Thyroid gland (tissue), 4 donors: Measurements from ENCODE around the gene ATF1. TPM values are rescaled to one million over a fixed set of nuclear protein-coding genes. Genes with fewer than 3 reads are reported as not detected.
"Not testable (repeated sequence)": the region's sequence is repeated elsewhere in the genome, so short reads cannot be mapped to it uniquely, and the experiment has no call there.

ENCODE experiments used
- DNase-seq, 2 donors: peaks; one replicate each; pipeline ENCODE4 v3.0.0-alpha.2; 2019
- H3K27ac ChIP-seq, 3 donors: fragments of 200-600 bp; sonication (generic); 1 replicate in 2 of 3; 2 replicates in 1 of 3; pipeline ENCODE4 v1.5.1; 2016 to 2019; ENCODE audit warnings: mild to moderate bottlenecking in 1 of 3, moderate library complexity in 1 of 3
- H3K27me3 ChIP-seq: fragments of 200-600 bp; sonication (generic); one replicate; pipeline ENCODE4 v1.5.1; 2019
- H3K36me3 ChIP-seq, 2 donors: fragments of 200-600 bp; sonication (generic); one replicate each; pipeline ENCODE4 v1.5.1; 2016 to 2019
- H3K4me1 ChIP-seq, 2 donors: fragments of 200-600 bp; sonication (generic); one replicate each; pipeline ENCODE4 v1.5.1; 2017 to 2019
- H3K4me3 ChIP-seq, 3 donors: fragments of 200-600 bp; sonication (generic); replicated peaks in 1 of 3; 1 replicate in 2 of 3; 2 replicates in 1 of 3; pipeline ENCODE4 v1.5.1; 2016; ENCODE audit warnings: mild to moderate bottlenecking in 1 of 3
- H3K9me3 ChIP-seq: fragments of 200-600 bp; sonication (generic); one replicate; pipeline ENCODE4 v1.5.1; 2017
- CTCF ChIP-seq, 6 experiments: fragments of 200-600 bp in 3 of 6; fragments of 450-650 bp in 3 of 6; sonication (generic) in 3 of 6; IDR thresholded peaks; one replicate each; pipeline ENCODE4 v1.5.1; 2016 to 2019; ENCODE audit warnings: antibody characterized with exemption in 6 of 6, mild to moderate bottlenecking in 2 of 6, inconsistent platforms in 1 of 6, moderate library complexity in 1 of 6
- POLR2A ChIP-seq, 2 donors: fragments of 450-650 bp; IDR thresholded peaks; one replicate each; pipeline ENCODE4 v1.6.1; 2017; ENCODE audit warnings: antibody characterized with exemption in 2 of 2, mild to moderate bottlenecking in 2 of 2, moderate library complexity in 1 of 2
- WGBS, 2 donors: methylation state at CpG; one replicate each; pipeline ENCODE4 v1.1.5; 2017; 5-methylcytosine and 5-hydroxymethylcytosine counted together
- intact Hi-C: fragments of 100-400 bp; cut with DNase I; formaldehyde crosslinking; loops from one replicate; pipeline ENCODE4 v1.15.1; 2023
- small RNA-seq: library from RNA; depleted of rRNA; stranded (forward); fragments of <200 nt; gene quantifications from one replicate; pipeline ENCODE3, GENCODE V24; 2016
- total RNA-seq, 4 donors: library from RNA; depleted of rRNA; stranded (reverse); fragments of >200 nt; gene quantifications; one replicate each; pipeline ENCODE4 v1.2.3, GENCODE V29; 2016

Gene ATF1
- total RNA-seq, 4 donors from 2014 or later, result 19.4 to 37.0 (median 25.5) TPM

DNA sequence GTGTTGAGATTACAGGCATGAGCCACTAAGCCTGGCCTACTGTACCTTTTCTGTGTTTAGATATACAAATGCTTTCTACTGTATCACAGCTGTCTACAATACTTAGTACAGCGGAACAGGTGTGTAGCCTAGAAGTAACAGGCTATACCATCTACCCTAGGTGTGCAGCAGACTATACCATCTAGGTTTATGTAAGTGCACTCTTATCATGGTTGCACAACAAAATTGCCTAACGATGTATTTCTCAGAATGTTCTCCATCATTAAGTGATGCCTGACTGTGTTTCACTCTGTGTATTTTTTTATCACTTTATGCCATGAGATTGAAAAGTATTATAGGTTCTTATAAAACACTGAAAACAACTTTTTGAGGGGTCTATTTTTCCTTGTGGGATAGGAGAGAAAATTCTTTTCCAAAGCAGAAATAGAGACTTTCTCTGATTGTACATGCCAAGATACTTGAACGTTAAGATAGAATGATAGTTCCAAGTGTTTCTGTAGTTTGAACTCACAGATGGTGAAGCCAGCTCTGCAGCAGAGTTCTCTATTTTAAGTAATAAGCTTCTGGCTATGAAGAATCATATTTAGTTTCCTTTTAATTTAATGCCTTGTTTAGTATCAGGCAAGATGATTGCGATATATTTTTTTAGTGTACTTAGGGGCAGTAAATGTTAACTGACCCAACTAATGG is 95.9 kb downstream of the ATF1 start:
- no peak for TF ChIP-seq POLR2A (IDR thresholded peaks at IDR 0.05)
- no peak for TF ChIP-seq CTCF (IDR thresholded peaks at IDR 0.05)
- intact Hi-C loops, result no loop called here
- Histone ChIP-seq H3K27me3 (no peaks in the 10 kb centered on the region), H3K27ac (no peak overlapping the region), H3K4me1 (no peaks in the 10 kb centered on the region), H3K36me3 (no peaks in the 10 kb centered on the region), H3K4me3 (no peak overlapping the region), H3K9me3 (no peaks in the 10 kb centered on the region)
- no peak for DNase-seq
- whole genome bisulfite sequencing, 2 donors, result 67 to 75% methylated on average over 4 of the region's 4 CpGs

GRCh38 chr12:50862316-50862715 is 98.4 kb downstream of the ATF1 start:
- no peaks in the 10 kb centered on the region for H3K4me1 ChIP-seq
- no peak for DNase-seq
- WGBS, 2 donors, result 85 to 89% methylated on average over 6 of the region's 6 CpGs
- no peak overlapping the region for H3K4me3 ChIP-seq
- H3K27ac ChIP-seq, result no peak overlapping the region
- intact Hi-C loops, result no loop called here
- no peaks in the 10 kb centered on the region for H3K36me3 ChIP-seq
- no peaks in the 10 kb centered on the region for H3K27me3 ChIP-seq
- TF ChIP-seq POLR2A (IDR thresholded peaks at IDR 0.05) (no peak), CTCF (IDR thresholded peaks at IDR 0.05) (no peak)
- H3K9me3 ChIP-seq, result no peaks in the 10 kb centered on the region

DNA sequence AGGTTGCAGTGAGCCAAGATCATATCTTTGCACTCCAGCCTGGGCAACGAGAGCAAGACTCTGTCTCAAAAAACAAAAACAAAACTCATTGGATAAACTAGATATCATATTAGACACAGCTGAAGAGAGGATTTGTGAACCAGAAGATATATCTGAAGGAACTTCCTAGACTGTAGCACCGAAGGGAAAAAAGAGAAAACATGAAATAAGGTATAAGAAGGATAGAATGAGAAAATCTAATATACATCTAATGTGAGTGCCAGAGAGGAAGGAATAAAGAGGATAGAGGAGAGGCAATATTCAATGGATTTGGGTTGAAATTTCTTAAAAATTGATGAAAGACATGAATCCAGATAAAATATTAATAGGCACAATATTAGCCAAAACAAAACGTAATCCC is 101.4 kb downstream of the ATF1 start:
- no peak for TF ChIP-seq CTCF (IDR thresholded peaks at IDR 0.05)
- H3K36me3 ChIP-seq, result no peaks in the 10 kb centered on the region
- H3K27ac ChIP-seq, result no peak overlapping the region
- intact Hi-C loops, result no loop called here
- no peaks in the 10 kb centered on the region for H3K4me1 ChIP-seq
- H3K4me3 ChIP-seq, result no peak overlapping the region
- no peaks in the 10 kb centered on the region for H3K9me3 ChIP-seq
- 92 to 95% methylated on average over 3 of the region's 3 CpGs for WGBS, 2 donors
- DNase-seq, result no peak
- H3K27me3 ChIP-seq, result no peaks in the 10 kb centered on the region

- H3K27ac ChIP-seq, DNase-seq, H3K36me3 ChIP-seq, H3K27me3 ChIP-seq, intact Hi-C loops, H3K4me1 ChIP-seq, H3K4me3 ChIP-seq, H3K9me3 ChIP-seq: not testable (repeated sequence)
- WGBS, 2 donors, result 19 to 42% methylated on average over 2 of the region's 2 CpGs
Observed at GRCh38 chr12:50868881-50869280, 105.0 kb downstream of the ATF1 start.

Small RNA genes within 50 kb of the gene (small RNA-seq; reads per million reads assigned to genes)
- gene AC013244.2 (not detected), gene RF00019 (not detected), gene RN7SL519P (not detected)

Other genes starting within 250 kb of the ATF1 start
- under 1 TPM in 1 of 4 donors, not detected in 3; 0.45 TPM for gene TMPRSS12, start 78.8 kb downstream of the ATF1 start, total RNA-seq
- gene HIGD1C, start 188.4 kb downstream of the ATF1 start, total RNA-seq, result not detected